K562 (cell line): ENCODE results near the gene EPHB2.

ENCODE experiments used
- ATF1 ChIP-seq, 2 experiments: fragments of 450-650 bp in 1 of 2; IDR thresholded peaks; 2 replicates each; pipeline ENCODE4 v1.6.1; 2016; ENCODE audit warnings: missing compliant biosample characterization in 1 of 2, missing genetic modification characterization in 1 of 2
- CBX8 ChIP-seq: fragments of 200-600 bp; sonication (generic); IDR thresholded peaks from 2 replicates; pipeline ENCODE4 v1.6.1; 2012; ENCODE audit warnings: borderline replicate concordance, mixed run types, low read depth, mild to moderate bottlenecking, moderate library complexity, mixed read lengths, low read length, control low read depth, inconsistent platforms; ENCODE audit not compliant: poor library complexity, severe bottlenecking; ENCODE audit errors: extremely low read depth
- SIN3A ChIP-seq, 2 experiments: fragments of 150-350 bp in 1 of 2; IDR thresholded peaks; 2 replicates each; pipeline ENCODE4 v1.6.1; 2011 to 2016; ENCODE audit warnings: borderline replicate concordance in 2 of 2, low read depth in 2 of 2, low read length in 2 of 2, mild to moderate bottlenecking in 2 of 2, moderate library complexity in 2 of 2; ENCODE audit not compliant: control insufficient read depth in 1 of 2
- SIN3B ChIP-seq: fragments of 450-650 bp; IDR thresholded peaks from 2 replicates; pipeline ENCODE4 v1.6.1; 2017; ENCODE audit warnings: low read depth, mild to moderate bottlenecking, moderate library complexity
- ZNF146 ChIP-seq: IDR thresholded peaks from one replicate; pipeline ENCODE4 v1.6.1; 2018; ENCODE audit warnings: missing compliant biosample characterization; ENCODE audit not compliant: unreplicated experiment
- ZNF174 ChIP-seq: fragments of 250-450 bp; sonication (Bioruptor Pico); IDR thresholded peaks from 2 replicates; pipeline ENCODE4 v1.4.0; 2020; ENCODE audit warnings: mild to moderate bottlenecking
- TF ChIP-seq, protein P1 (sequence below): fragments of 450-650 bp; formaldehyde crosslinking; IDR thresholded peaks from 2 replicates; pipeline ENCODE4 v1.4.0; 2020; ENCODE audit warnings: mild to moderate bottlenecking, moderate library complexity

DNA sequence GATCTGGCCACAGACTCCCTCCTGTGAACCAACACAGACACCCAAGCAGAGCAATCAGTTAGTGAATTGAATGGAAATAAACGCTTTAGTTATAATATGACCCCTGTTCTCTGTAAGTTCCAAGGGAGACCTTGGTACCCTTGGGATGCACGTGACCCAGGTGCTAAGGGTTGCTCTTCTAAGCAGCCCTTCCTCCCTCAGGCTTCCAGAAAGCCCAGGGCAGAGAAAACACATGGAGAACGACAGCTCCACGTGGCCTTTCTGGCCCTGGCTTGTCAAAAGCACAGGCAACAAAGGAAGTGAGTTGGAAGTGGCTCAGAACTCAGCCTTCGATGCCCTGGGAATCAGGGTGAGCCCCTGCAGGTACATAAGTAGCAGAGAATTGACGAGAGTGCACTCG lies 204.6 kb downstream of the EPHB2 start:
- TF ChIP-seq ZNF146 (CRISPR knock-in tag) (no peak), SIN3B (no peak), ATF1 (CRISPR knock-in tag; IDR thresholded peaks at IDR 0.05) (no peak), ATF1 (tag; IDR thresholded peaks at IDR 0.05) (no peak), SIN3A (IDR thresholded peaks at IDR 0.05; ENCODE audit: borderline replicate concordance in 2 of 2, control insufficient read depth in 1 of 2, low read depth in 2 of 2, low read length in 2 of 2) (no peak), CBX8 (no peak), ZNF174 (no peak)
- TF ChIP-seq, protein P1, sequence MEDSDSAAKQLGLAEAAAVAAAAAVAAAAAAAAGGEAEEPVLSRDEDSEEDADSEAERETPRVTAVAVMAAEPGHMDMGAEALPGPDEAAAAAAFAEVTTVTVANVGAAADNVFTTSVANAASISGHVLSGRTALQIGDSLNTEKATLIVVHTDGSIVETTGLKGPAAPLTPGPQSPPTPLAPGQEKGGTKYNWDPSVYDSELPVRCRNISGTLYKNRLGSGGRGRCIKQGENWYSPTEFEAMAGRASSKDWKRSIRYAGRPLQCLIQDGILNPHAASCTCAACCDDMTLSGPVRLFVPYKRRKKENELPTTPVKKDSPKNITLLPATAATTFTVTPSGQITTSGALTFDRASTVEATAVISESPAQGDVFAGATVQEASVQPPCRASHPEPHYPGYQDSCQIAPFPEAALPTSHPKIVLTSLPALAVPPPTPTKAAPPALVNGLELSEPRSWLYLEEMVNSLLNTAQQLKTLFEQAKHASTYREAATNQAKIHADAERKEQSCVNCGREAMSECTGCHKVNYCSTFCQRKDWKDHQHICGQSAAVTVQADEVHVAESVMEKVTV (CRISPR knock-in tag), result no peak
